ENCODE data around the gene EFR3B. TPM values are rescaled to one million over a fixed set of nuclear protein-coding genes. Genes with fewer than 3 reads are reported as not detected.

Gene EFR3B
- total RNA-seq, 2 experiments from 2014 or later, result 1.5 TPM

DNA sequence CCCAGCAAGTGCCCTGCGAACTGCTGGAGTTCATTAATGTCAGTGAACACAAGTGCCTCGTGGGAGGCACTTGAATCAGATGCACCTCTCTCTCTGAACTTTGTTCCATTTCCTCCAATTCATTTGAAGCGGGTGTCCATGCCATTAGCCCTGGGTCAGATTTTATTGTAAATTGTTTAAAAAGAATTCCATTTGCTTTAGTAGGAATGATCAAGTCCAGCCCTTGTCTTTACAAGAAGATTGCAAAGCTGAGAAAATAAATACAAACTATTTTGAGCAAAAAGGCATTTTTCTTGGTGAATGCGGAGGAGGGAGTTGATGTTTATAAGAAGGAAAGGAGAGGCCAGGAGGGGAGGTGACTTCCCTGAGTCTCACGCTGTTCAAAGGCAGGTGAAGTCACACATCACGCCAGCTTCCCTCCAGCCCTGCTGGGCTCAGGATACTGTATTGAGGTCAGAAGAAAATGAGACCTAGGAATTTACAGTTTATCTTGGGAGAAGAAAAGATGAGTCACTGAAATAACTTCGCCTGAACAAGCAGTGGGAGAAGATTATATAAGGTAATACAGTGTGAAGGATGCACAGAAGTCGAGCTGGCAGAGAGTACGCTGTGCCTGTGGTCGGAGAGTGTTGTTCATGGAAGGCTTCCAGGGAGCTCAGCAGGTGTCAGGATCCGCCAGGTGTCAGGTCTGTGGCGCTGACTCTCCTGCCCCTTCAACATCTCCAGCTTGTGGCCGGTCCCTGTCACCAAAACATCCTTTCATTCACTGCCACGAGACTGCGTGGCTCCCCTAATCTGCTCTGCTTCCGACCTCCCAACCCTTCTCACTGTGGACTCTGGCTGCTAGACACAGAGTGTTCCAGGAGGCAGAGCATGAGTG lies 36.5 kb downstream of the EFR3B start:
- Mint-ChIP-seq H3K36me3 (no peaks in the 10 kb centered on the region), H3K4me3 (no peak overlapping the region), H3K27me3 (peaks cover 23% of the 10 kb centered on the region), H3K27ac (no peak overlapping the region), H3K4me1 (ENCODE audit: low read depth) (no peaks in the 10 kb centered on the region), H3K9me3 (no peaks in the 10 kb centered on the region)
- POLR2A ChIA-PET, result no interaction called here
- intact Hi-C loops (cut with micrococcal nuclease), result no loop called here
- CTCF ChIA-PET, result interaction anchor here (1.4 kb wide), 1 partner anchor 103 kb away, joined by 5 read pairs; no protein-coding TSS in a partner anchor
- DNase-seq, result no peak

GRCh38 chr2:25079050-25079635 lies 37.3 kb downstream of the EFR3B start:
- ChIA-PET CTCF (interaction anchor here (1.4 kb wide), 1 partner anchor 104 kb away, joined by 5 read pairs; no protein-coding TSS in a partner anchor), POLR2A (no interaction called here)
- intact Hi-C loops (cut with micrococcal nuclease), result no loop called here
- DNase-seq, result no peak
- Mint-ChIP-seq H3K27me3 (peaks cover 21% of the 10 kb centered on the region), H3K9me3 (no peaks in the 10 kb centered on the region), H3K27ac (no peak overlapping the region), H3K36me3 (no peaks in the 10 kb centered on the region), H3K4me3 (no peak overlapping the region), H3K4me1 (ENCODE audit: low read depth) (no peaks in the 10 kb centered on the region)

- no peak for DNase-seq
- H3K27ac Mint-ChIP-seq, result no peak overlapping the region
- no peak overlapping the region for H3K4me3 Mint-ChIP-seq
- ChIA-PET CTCF (no interaction called here), POLR2A (no interaction called here)
- peaks cover 16% of the 10 kb centered on the region for H3K27me3 Mint-ChIP-seq
- H3K9me3 Mint-ChIP-seq, result no peaks in the 10 kb centered on the region
- intact Hi-C loops (cut with micrococcal nuclease), result no loop called here
- no peaks in the 10 kb centered on the region for H3K36me3 Mint-ChIP-seq
- no peaks in the 10 kb centered on the region for H3K4me1 Mint-ChIP-seq (ENCODE audit: low read depth)
Measured at GRCh38 chr2:25081237-25081790, 39.4 kb downstream of the EFR3B start.

GRCh38 chr2:25082002-25082622 lies 40.2 kb downstream of the EFR3B start:
- CTCF ChIA-PET, result interaction anchor here (1.9 kb wide), 1 partner anchor 106 kb away, joined by 6 read pairs; no protein-coding TSS in a partner anchor
- intact Hi-C loops (cut with micrococcal nuclease), result no loop called here
- no peak for DNase-seq
- no peak overlapping the region for H3K27ac Mint-ChIP-seq
- no peaks in the 10 kb centered on the region for H3K4me1 Mint-ChIP-seq (ENCODE audit: low read depth)
- no peaks in the 10 kb centered on the region for H3K36me3 Mint-ChIP-seq
- peaks cover 9% of the 10 kb centered on the region for H3K27me3 Mint-ChIP-seq
- H3K4me3 Mint-ChIP-seq, result no peak overlapping the region
- POLR2A ChIA-PET, result no interaction called here
- no peaks in the 10 kb centered on the region for H3K9me3 Mint-ChIP-seq

DNA sequence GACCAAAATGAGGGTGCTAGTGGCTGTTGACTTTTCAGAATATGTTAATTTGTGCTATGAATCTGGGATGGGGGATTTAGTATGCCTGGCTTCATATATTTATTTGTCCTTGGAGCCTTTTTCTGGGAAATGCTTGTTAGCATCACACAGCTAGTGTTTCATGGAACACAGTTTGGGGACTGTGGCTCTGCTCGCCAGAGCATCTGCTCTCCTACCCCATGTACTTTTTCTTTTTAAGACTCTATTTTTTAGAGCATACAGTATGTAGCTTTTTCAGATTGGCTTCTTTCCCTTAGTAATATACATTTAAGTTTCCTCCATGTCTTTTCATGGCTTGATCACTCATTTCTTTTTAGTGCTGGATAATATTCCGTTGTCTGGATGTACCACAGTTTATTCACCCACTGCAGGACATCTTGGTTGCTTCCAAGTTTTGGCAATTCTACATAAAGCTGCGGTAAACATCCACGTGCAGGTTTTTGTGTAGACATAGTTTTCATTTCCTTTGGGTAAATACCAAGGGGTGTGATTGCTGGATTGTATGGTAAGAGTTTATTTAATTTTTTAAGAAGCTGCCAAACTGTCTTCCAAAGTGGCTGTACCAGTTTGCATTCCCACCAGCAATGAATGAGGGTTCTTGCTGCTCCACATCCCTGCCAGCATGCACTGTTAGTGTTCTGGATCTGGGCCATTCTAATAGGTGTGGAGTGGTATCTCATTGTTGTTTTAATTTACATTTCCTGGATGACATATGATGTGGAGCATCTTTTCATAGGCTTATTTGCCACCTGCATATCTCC lies 44.1 kb downstream of the EFR3B start:
- no peak overlapping the region for H3K27ac Mint-ChIP-seq
- H3K36me3 Mint-ChIP-seq, result no peaks in the 10 kb centered on the region
- H3K4me3 Mint-ChIP-seq, result no peak overlapping the region
- intact Hi-C loops (cut with micrococcal nuclease), result no loop called here
- H3K9me3 Mint-ChIP-seq, result no peaks in the 10 kb centered on the region
- H3K27me3 Mint-ChIP-seq, result no peaks in the 10 kb centered on the region
- ChIA-PET POLR2A (no interaction called here), CTCF (no interaction called here)
- H3K4me1 Mint-ChIP-seq (ENCODE audit: low read depth), result no peaks in the 10 kb centered on the region
- DNase-seq, result no peak

GRCh38 chr2:25088817-25089516 lies 47.1 kb downstream of the EFR3B start:
- Mint-ChIP-seq H3K27me3 (peaks cover 2% of the 10 kb centered on the region), H3K36me3 (no peaks in the 10 kb centered on the region), H3K4me3 (no peak overlapping the region), H3K4me1 (ENCODE audit: low read depth) (no peaks in the 10 kb centered on the region), H3K27ac (no peak overlapping the region), H3K9me3 (no peaks in the 10 kb centered on the region)
- intact Hi-C loops (cut with micrococcal nuclease), result no loop called here
- CTCF ChIA-PET, result no interaction called here
- POLR2A ChIA-PET, result no interaction called here
- no peak for DNase-seq

- Mint-ChIP-seq H3K36me3 (no peaks in the 10 kb centered on the region), H3K27ac (no peak overlapping the region), H3K4me1 (ENCODE audit: low read depth) (no peaks in the 10 kb centered on the region), H3K9me3 (no peaks in the 10 kb centered on the region), H3K4me3 (no peak overlapping the region), H3K27me3 (peaks cover 2% of the 10 kb centered on the region)
- intact Hi-C loops (cut with micrococcal nuclease), result no loop called here
- CTCF ChIA-PET, result no interaction called here
- POLR2A ChIA-PET, result no interaction called here
- no peak for DNase-seq
Measured at GRCh38 chr2:25089605-25090315, 47.9 kb downstream of the EFR3B start.

DNA sequence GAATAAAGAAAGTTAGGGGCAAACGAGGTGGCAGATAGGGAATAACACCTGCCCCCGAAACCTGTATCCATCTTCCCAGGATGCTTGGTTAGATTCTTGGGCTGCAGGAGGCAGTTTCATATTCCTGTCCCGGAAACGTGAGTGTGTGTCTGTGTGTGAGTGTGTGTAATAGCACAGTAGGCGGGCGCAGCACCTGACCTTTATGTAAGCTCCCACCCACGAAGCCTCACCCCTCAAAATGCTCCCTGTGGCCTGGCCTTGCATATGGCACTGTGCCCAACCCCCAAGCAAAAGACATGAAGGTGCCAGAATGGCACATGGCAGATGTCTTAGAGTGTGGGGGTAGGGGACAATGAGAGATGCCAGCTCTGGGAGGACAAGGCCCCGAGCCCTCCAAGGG lies 48.9 kb downstream of the EFR3B start:
- CTCF ChIA-PET, result no interaction called here

DNA sequence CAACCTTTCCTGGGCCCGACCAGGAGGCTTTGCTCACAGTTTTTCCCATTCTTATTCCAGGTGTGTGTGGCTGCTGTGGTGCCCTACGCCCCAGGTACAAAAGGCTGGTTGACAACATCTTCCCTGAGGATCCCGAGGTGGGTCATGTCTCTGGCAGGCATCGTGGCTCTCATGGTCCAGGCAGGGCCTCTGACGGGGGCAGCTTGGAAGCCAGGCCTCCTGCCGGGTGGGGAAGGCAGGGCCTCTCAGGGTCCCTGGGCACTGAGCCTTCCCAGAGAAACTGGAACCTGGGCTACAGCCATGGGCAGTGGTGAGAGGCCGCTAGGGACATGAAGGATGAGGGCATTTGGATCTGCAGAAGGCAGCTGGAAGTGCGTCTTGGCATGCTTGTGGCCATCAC lies 49.4 kb downstream of the EFR3B start:
- intact Hi-C loops (cut with micrococcal nuclease), result no loop called here
- peaks cover 2% of the 10 kb centered on the region for H3K27me3 Mint-ChIP-seq
- no peak overlapping the region for H3K27ac Mint-ChIP-seq
- no peaks in the 10 kb centered on the region for H3K4me1 Mint-ChIP-seq (ENCODE audit: low read depth)
- POLR2A ChIA-PET, result no interaction called here
- no peak overlapping the region for H3K4me3 Mint-ChIP-seq
- CTCF ChIA-PET, result no interaction called here
- H3K9me3 Mint-ChIP-seq, result no peaks in the 10 kb centered on the region
- no peaks in the 10 kb centered on the region for H3K36me3 Mint-ChIP-seq
- DNase-seq, result no peak

More for the DNA sequence above, 48.9 kb downstream of the EFR3B start:
- POLR2A ChIA-PET, result no interaction called here
- Mint-ChIP-seq H3K4me1 (ENCODE audit: low read depth) (no peaks in the 10 kb centered on the region), H3K27me3 (peaks cover 2% of the 10 kb centered on the region), H3K9me3 (no peaks in the 10 kb centered on the region), H3K27ac (no peak overlapping the region), H3K4me3 (no peak overlapping the region), H3K36me3 (no peaks in the 10 kb centered on the region)
- no peak for DNase-seq
- intact Hi-C loops (cut with micrococcal nuclease), result no loop called here

GRCh38 chr2:25098056-25098455 lies 56.2 kb downstream of the EFR3B start:
- no peak for DNase-seq
- POLR2A ChIA-PET, result no interaction called here
- intact Hi-C loops (cut with micrococcal nuclease), result no loop called here
- Mint-ChIP-seq H3K9me3 (peaks cover 17% of the 10 kb centered on the region), H3K27me3 (no peaks in the 10 kb centered on the region), H3K4me1 (ENCODE audit: low read depth) (peaks cover 14% of the 10 kb centered on the region), H3K4me3 (no peak overlapping the region), H3K27ac (no peak overlapping the region), H3K36me3 (no peaks in the 10 kb centered on the region)
- CTCF ChIA-PET, result no interaction called here

Measured in activated CD4-positive, alpha-beta memory T cell treated with anti-CD3 and anti-CD28 coated beads for 36 hours (primary cell).